Keratinocyte (primary cell): ENCODE measurements around the gene TM9SF3.

Experiments
- CTCF ChIP-seq, 3 experiments: IDR thresholded peaks in 1 of 3; conservative IDR thresholded peaks in 1 of 3; optimal IDR thresholded peaks in 1 of 3; 2 replicates in 2 of 3; 3 replicates in 1 of 3; pipeline versions ENCODE3 to v1.5.1; 2011; ENCODE audit warnings: low read length in 3 of 3, mild to moderate bottlenecking in 3 of 3, moderate library complexity in 2 of 3, control low read depth in 1 of 3, inconsistent platforms in 1 of 3; ENCODE audit not compliant: insufficient read depth in 2 of 3; ENCODE audit errors: extremely low read depth in 1 of 3
- EZH2 ChIP-seq: IDR thresholded peaks from one replicate; pipeline ENCODE4 v1.6.1; 2012; ENCODE audit warnings: inconsistent platforms, mild to moderate bottlenecking, low read length, moderate library complexity

- no peak for TF ChIP-seq EZH2
- TF ChIP-seq CTCF (optimal IDR thresholded peaks at IDR 0.05 in 1 of 3, IDR thresholded peaks at IDR 0.05 in 1 of 3, conservative IDR thresholded peaks at IDR 0.05 in 1 of 3; ENCODE audit: extremely low read depth in 1 of 3, insufficient read depth in 2 of 3, low read length in 3 of 3) = peak; percentile 69 to 87 (median 83)
These were observed 116.6 kb downstream of the TM9SF3 start for GRCh38 chr10:96470116-96470743.
